Astrocyte of the cerebellum (primary cell): Measurements from ENCODE around the gene SRRT.

Source experiments
- DNase-seq: peaks from one replicate; pipeline ENCODE4 v3.0.0-alpha.2; 2011; ENCODE audit warnings: low read depth
- H3K4me3 ChIP-seq: 2 replicates; pipeline ENCODE4 v1.5.1; 2011; ENCODE audit warnings: mild to moderate bottlenecking, low read depth, low read length, moderate library complexity
- CTCF ChIP-seq: IDR thresholded peaks from 2 replicates; pipeline ENCODE4 v1.5.1; 2012; ENCODE audit warnings: low read length, low read depth, moderate library complexity, mild to moderate bottlenecking; ENCODE audit errors: missing control alignments
- in situ Hi-C: cut with HindIII; loops from 2 replicates; pipeline ENCODE4 v1.10.0; 2017; ENCODE audit warnings: low sequenced_read_pairs

SRRT gene

GRCh38 chr7:100891568-100892247, 16.8 kb downstream of the SRRT start:
- TF ChIP-seq CTCF: no peak
- no peak overlapping the region for H3K4me3 ChIP-seq
- DNase-seq: no peak
- in situ Hi-C loops: no loop called here

GRCh38 chr7:100892364-100893317, 17.7 kb downstream of the SRRT start:
- no peak for TF ChIP-seq CTCF
- DNase-seq: no peak
- in situ Hi-C loops: no loop called here
- no peak overlapping the region for H3K4me3 ChIP-seq

- no peak overlapping the region for H3K4me3 ChIP-seq
- no peak for DNase-seq
- TF ChIP-seq CTCF: no peak
- in situ Hi-C loops: no loop called here
These were observed 18.5 kb downstream of the SRRT start for GRCh38 chr7:100893318-100893895.

- no peak for TF ChIP-seq CTCF
- in situ Hi-C loops: no loop called here
- no peak for DNase-seq
- H3K4me3 ChIP-seq: no peak overlapping the region
These were observed 19.2 kb downstream of the SRRT start for GRCh38 chr7:100893910-100894721.

GRCh38 chr7:100894860-100895700, 20.2 kb downstream of the SRRT start:
- peak overlapping the region; percentile 38 for H3K4me3 ChIP-seq
- in situ Hi-C loops: no loop called here
- DNase-seq: no peak
- peak; percentile 73 for TF ChIP-seq CTCF

- in situ Hi-C loops: no loop called here
- no peak for TF ChIP-seq CTCF
- DNase-seq: no peak
- H3K4me3 ChIP-seq: peak within 1 kb of the TSS; percentile 38
These were observed 20.7 kb downstream of the SRRT start, which contains the start of gene ACHE for GRCh38 chr7:100895701-100895955. Gene ACHE, minus strand, starts transcription at chr7:100895888. Its CDS starts 1,656 bp downstream, at chr7:100894232.
